Activated T-helper 9 cell treated with anti-CD3 and anti-CD28 coated beads, Interleukin-2, amount 50 U/mL, for 16 hours (primary cell): ENCODE measurements around the gene UBE2S.
"Not testable (repeated sequence)": the region's sequence is repeated elsewhere in the genome, so short reads cannot be mapped to it uniquely, and the experiment has no call there.

Experiments
- DNase-seq: peaks from one replicate; pipeline ENCODE4 v3.0.0-alpha.2; 2020; ENCODE audit warnings: low read depth

UBE2S gene

GRCh38 chr19:55440411-55441105 is 33.0 kb upstream of the UBE2S start:
- DNase-seq: no peak

- DNase-seq: no peak
Observed at GRCh38 chr19:55439052-55439451, 31.5 kb upstream of the UBE2S start.

- DNase-seq: no peak
Observed at GRCh38 chr19:55437410-55437809, 29.8 kb upstream of the UBE2S start.

- DNase-seq: no peak
Observed at GRCh38 chr19:55436847-55437246, 29.3 kb upstream of the UBE2S start.

- no peak for DNase-seq
Observed at GRCh38 chr19:55435020-55435419, 27.4 kb upstream of the UBE2S start.

- DNase-seq: no peak
Observed at GRCh38 chr19:55434356-55434919, 26.9 kb upstream of the UBE2S start.

- no peak for DNase-seq
Observed at GRCh38 chr19:55433292-55433691, 25.7 kb upstream of the UBE2S start.

- no peak for DNase-seq
Observed at GRCh38 chr19:55432241-55432959, 24.8 kb upstream of the UBE2S start.

- no peak for DNase-seq
Observed at GRCh38 chr19:55431183-55431582, 23.6 kb upstream of the UBE2S start.

- DNase-seq: no peak
Observed at GRCh38 chr19:55426042-55426441, 18.5 kb upstream of the UBE2S start.

GRCh38 chr19:55424518-55424917 is 16.9 kb upstream of the UBE2S start:
- no peak for DNase-seq

GRCh38 chr19:55423225-55424005 is 15.8 kb upstream of the UBE2S start:
- DNase-seq: no peak

- DNase-seq: not testable (repeated sequence)
Observed at GRCh38 chr19:55421281-55421680, 13.7 kb upstream of the UBE2S start.

- DNase-seq: no peak
Observed at GRCh38 chr19:55419624-55420236, 12.1 kb upstream of the UBE2S start.

GRCh38 chr19:55419103-55419502 is 11.5 kb upstream of the UBE2S start:
- DNase-seq: no peak

GRCh38 chr19:55418185-55418584 is 10.6 kb upstream of the UBE2S start:
- DNase-seq: no peak

GRCh38 chr19:55410168-55410567 is 2.6 kb upstream of the UBE2S start:
- DNase-seq: no peak

GRCh38 chr19:55409179-55409578 is 1.6 kb upstream of the UBE2S start:
- DNase-seq: not testable (repeated sequence)

GRCh38 chr19:55408533-55408872 is 915 bp upstream of the UBE2S start:
- DNase-seq: no peak

- peak; percentile 96 for DNase-seq
Observed at GRCh38 chr19:55407800-55408532, 378 bp upstream of the UBE2S start.

GRCh38 chr19:55406826-55407549 is 600 bp downstream of the UBE2S start:
- no peak for DNase-seq
